Liver (tissue), 9 donors: Measurements from ENCODE around the gene NTN1. TPM values are rescaled to one million over a fixed set of nuclear protein-coding genes. Genes with fewer than 3 reads are reported as not detected.

Experiments
- DNase-seq: peaks from one replicate; pipeline ENCODE4 v3.0.0-alpha.2; 2017; ENCODE audit warnings: low spot score
- H3K27ac ChIP-seq, 2 donors: one replicate each; pipeline ENCODE4 v1.7.0; 2013; ENCODE audit warnings: inconsistent platforms in 2 of 2, low read length in 2 of 2, control low read depth in 1 of 2, low read depth in 1 of 2, mild to moderate bottlenecking in 1 of 2
- H3K27me3 ChIP-seq, 4 donors: one replicate each; pipeline versions ENCODE4 v1.6.1 to v1.7.0; 2013; ENCODE audit warnings: low read length in 3 of 4, inconsistent platforms in 1 of 4, mild to moderate bottlenecking in 1 of 4, moderate library complexity in 1 of 4; ENCODE audit not compliant: control insufficient read depth in 4 of 4, insufficient read depth in 4 of 4
- H3K36me3 ChIP-seq, 4 donors: one replicate each; pipeline versions ENCODE4 v1.6.1 to v1.7.0; 2013; ENCODE audit warnings: low read length in 3 of 4, mild to moderate bottlenecking in 3 of 4, low read depth in 1 of 4, moderate library complexity in 1 of 4; ENCODE audit not compliant: control insufficient read depth in 4 of 4, insufficient read depth in 3 of 4
- H3K4me1 ChIP-seq, 4 donors: one replicate each; pipeline versions ENCODE4 v1.6.1 to v1.7.0; 2013; ENCODE audit warnings: low read length in 3 of 4, mild to moderate bottlenecking in 3 of 4, moderate library complexity in 1 of 4; ENCODE audit not compliant: control insufficient read depth in 4 of 4, insufficient read depth in 4 of 4
- H3K4me3 ChIP-seq, 3 donors: one replicate each; pipeline versions ENCODE4 v1.6.1 to v1.7.0; 2013; ENCODE audit warnings: low read length in 3 of 3, control low read depth in 1 of 3, low read depth in 1 of 3, mild to moderate bottlenecking in 1 of 3
- H3K9ac ChIP-seq, 2 donors: one replicate each; pipeline ENCODE4 v1.7.0; 2013; ENCODE audit warnings: low read length in 2 of 2, mild to moderate bottlenecking in 2 of 2, moderate library complexity in 2 of 2, control low read depth in 1 of 2, low read depth in 1 of 2
- H3K9me3 ChIP-seq, 4 donors: one replicate each; pipeline versions ENCODE4 v1.6.1 to v1.7.0; 2013; ENCODE audit warnings: low read length in 3 of 4; ENCODE audit not compliant: control insufficient read depth in 4 of 4
- ATF3 ChIP-seq: IDR thresholded peaks from 2 replicates; pipeline ENCODE4 v1.6.1; 2016; ENCODE audit warnings: antibody characterized with exemption
- EGR1 ChIP-seq, 2 donors: IDR thresholded peaks; 2 replicates each; pipeline ENCODE4 v1.6.1; 2016 to 2018; ENCODE audit warnings: antibody characterized with exemption in 2 of 2, low read depth in 2 of 2
- FOXA1 ChIP-seq: IDR thresholded peaks from 2 replicates; pipeline ENCODE4 v1.6.1; 2016; ENCODE audit warnings: antibody characterized with exemption
- FOXA2 ChIP-seq: IDR thresholded peaks from 2 replicates; pipeline ENCODE4 v1.6.1; 2016; ENCODE audit warnings: antibody characterized with exemption
- GABPA ChIP-seq, 2 donors: IDR thresholded peaks in 1 of 2; conservative IDR thresholded peaks in 1 of 2; 2 replicates each; pipeline ENCODE4 v1.6.1; 2016; ENCODE audit warnings: antibody characterized with exemption in 2 of 2, mild to moderate bottlenecking in 1 of 2, moderate library complexity in 1 of 2
- HNF4A ChIP-seq, 2 donors: conservative IDR thresholded peaks; 2 replicates each; pipeline ENCODE4 v1.6.1; 2016; ENCODE audit warnings: antibody characterized with exemption in 2 of 2, mild to moderate bottlenecking in 2 of 2
- HNF4G ChIP-seq: IDR thresholded peaks from 2 replicates; pipeline ENCODE4 v1.6.1; 2016; ENCODE audit warnings: antibody characterized with exemption
- JUND ChIP-seq, 2 donors: IDR thresholded peaks; 2 replicates each; pipeline ENCODE4 v1.6.1; 2016; ENCODE audit warnings: antibody characterized with exemption in 2 of 2
- NR2F2 ChIP-seq: IDR thresholded peaks from 2 replicates; pipeline ENCODE4 v1.6.1; 2016; ENCODE audit warnings: antibody characterized with exemption
- RAD21 ChIP-seq, 2 donors: IDR thresholded peaks; 2 replicates each; pipeline ENCODE4 v1.6.1; 2016; ENCODE audit warnings: antibody characterized with exemption in 2 of 2, mild to moderate bottlenecking in 2 of 2
- REST ChIP-seq: IDR thresholded peaks from 2 replicates; pipeline ENCODE4 v1.6.1; 2016; ENCODE audit warnings: antibody characterized with exemption, mild to moderate bottlenecking
- RXRA ChIP-seq, 2 donors: IDR thresholded peaks; 2 replicates each; pipeline ENCODE4 v1.6.1; 2017 to 2018; ENCODE audit warnings: antibody characterized with exemption in 2 of 2, mild to moderate bottlenecking in 1 of 2
- SP1 ChIP-seq: IDR thresholded peaks from 2 replicates; pipeline ENCODE4 v1.6.1; 2018; ENCODE audit warnings: antibody characterized with exemption, mild to moderate bottlenecking
- TAF1 ChIP-seq: conservative IDR thresholded peaks from 2 replicates; pipeline ENCODE4 v1.6.1; 2016; ENCODE audit warnings: antibody characterized with exemption, mild to moderate bottlenecking
- YY1 ChIP-seq: IDR thresholded peaks from 2 replicates; pipeline ENCODE4 v1.6.1; 2016; ENCODE audit warnings: antibody characterized with exemption, mild to moderate bottlenecking
- ZBTB33 ChIP-seq: IDR thresholded peaks from 2 replicates; pipeline ENCODE4 v1.6.1; 2016; ENCODE audit warnings: antibody characterized with exemption
- WGBS: extraction: QIAGEN DNeasy Blood & Tissue Kit; methylation state at CpG from one replicate; pipeline ENCODE4 v1.1.7; 2013; 5-methylcytosine and 5-hydroxymethylcytosine counted together
- polyA plus RNA-seq, 2 donors: library from polyadenylated mRNA; stranded (reverse) in 1 of 2; unstranded in 1 of 2; fragments of 200-250 nt in 1 of 2; fragments of >200 nt in 1 of 2; fragmentation: Nextera tagmentation in 1 of 2; extraction: Ambion mirVana in 1 of 2; gene quantifications; one replicate each; pipeline versions ENCODE4 v1.2.1 to v1.2.3, GENCODE V29; 2013 to 2015
- total RNA-seq, 2 donors: library from RNA; depleted of rRNA; stranded (reverse); fragments of >200 nt; gene quantifications; one replicate each; pipeline ENCODE4 v1.2.3, GENCODE V29; 2014
- TF ChIP-seq, protein P1 (sequence below): fragments of 150-350 bp; IDR thresholded peaks from 2 replicates; pipeline ENCODE4 v1.5.1; 2017; ENCODE audit warnings: improper control_type of control experiment, low read depth, low read length; ENCODE audit not compliant: missing input control
- TF ChIP-seq, protein P2 (sequence below): IDR thresholded peaks from 2 replicates; pipeline ENCODE4 v1.6.1; 2016; ENCODE audit warnings: antibody characterized with exemption
- donor health status: healthy.
- donor health status: healthy.
- donor health status: healthy.
- donor health status: healthy.
- donor health status: healthy.

The NTN1 gene
- total and polyA plus RNA-seq, 4 donors, result 0.14 to 8.7 (median 4.3) TPM

DNA sequence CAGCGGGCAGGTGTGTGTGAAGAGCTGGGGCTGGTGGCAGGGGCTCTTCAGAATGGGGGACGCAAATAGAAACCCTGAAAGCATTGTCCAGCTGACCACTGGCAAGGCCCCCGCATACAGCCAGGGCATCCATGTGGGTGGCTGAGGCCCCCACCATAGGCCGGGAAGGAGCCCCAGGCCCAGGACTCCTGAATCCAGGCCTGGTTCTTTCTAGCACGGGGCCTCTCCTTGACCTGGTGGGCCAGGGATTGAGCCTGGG is 200.5 kb downstream of the NTN1 start:
- TF ChIP-seq ATF3 (no peak), GABPA (IDR thresholded peaks at IDR 0.05 in 1 of 2, conservative IDR thresholded peaks at IDR 0.05 in 1 of 2) (no peak), RXRA (IDR thresholded peaks at IDR 0.05) (no peak), FOXA1 (no peak), FOXA2 (no peak), NR2F2 (no peak), HNF4G (no peak), RAD21 (IDR thresholded peaks at IDR 0.05) (no peak), REST (no peak), EGR1 (IDR thresholded peaks at IDR 0.05; ENCODE audit: low read depth in 2 of 2) (no peak), HNF4A (conservative IDR thresholded peaks at IDR 0.05) (no peak), SP1 (no peak), YY1 (no peak), JUND (IDR thresholded peaks at IDR 0.05) (no peak), TAF1 (no peak), ZBTB33 (no peak)
- TF ChIP-seq, protein P1, sequence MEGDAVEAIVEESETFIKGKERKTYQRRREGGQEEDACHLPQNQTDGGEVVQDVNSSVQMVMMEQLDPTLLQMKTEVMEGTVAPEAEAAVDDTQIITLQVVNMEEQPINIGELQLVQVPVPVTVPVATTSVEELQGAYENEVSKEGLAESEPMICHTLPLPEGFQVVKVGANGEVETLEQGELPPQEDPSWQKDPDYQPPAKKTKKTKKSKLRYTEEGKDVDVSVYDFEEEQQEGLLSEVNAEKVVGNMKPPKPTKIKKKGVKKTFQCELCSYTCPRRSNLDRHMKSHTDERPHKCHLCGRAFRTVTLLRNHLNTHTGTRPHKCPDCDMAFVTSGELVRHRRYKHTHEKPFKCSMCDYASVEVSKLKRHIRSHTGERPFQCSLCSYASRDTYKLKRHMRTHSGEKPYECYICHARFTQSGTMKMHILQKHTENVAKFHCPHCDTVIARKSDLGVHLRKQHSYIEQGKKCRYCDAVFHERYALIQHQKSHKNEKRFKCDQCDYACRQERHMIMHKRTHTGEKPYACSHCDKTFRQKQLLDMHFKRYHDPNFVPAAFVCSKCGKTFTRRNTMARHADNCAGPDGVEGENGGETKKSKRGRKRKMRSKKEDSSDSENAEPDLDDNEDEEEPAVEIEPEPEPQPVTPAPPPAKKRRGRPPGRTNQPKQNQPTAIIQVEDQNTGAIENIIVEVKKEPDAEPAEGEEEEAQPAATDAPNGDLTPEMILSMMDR, result no peak
- TF ChIP-seq, protein P2, sequence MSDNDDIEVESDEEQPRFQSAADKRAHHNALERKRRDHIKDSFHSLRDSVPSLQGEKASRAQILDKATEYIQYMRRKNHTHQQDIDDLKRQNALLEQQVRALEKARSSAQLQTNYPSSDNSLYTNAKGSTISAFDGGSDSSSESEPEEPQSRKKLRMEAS, result no peak
- Histone ChIP-seq H3K27me3 (no peaks in the 10 kb centered on the region), H3K36me3 (peaks cover 0 to 4% (median 2%) of the 10 kb centered on the region in 4 donors), H3K4me3 (no peak overlapping the region), H3K9ac (no peak overlapping the region), H3K9me3 (no peaks in the 10 kb centered on the region), H3K4me1 (no peaks in the 10 kb centered on the region), H3K27ac (no peak overlapping the region)
- no peak for DNase-seq
- 96% methylated on average over 5 of the region's 5 CpGs for WGBS

- DNase-seq, result no peak
- 84% methylated on average over 8 of the region's 8 CpGs for WGBS
Measured at GRCh38 chr17:9223531-9223930, 202.2 kb downstream of the NTN1 start.

More at GRCh38 chr17:9223531-9223930, 202.2 kb downstream of the NTN1 start:
- Histone ChIP-seq H3K36me3 (peaks cover 0 to 4% (median 2%) of the 10 kb centered on the region in 4 donors), H3K4me1 (no peaks in the 10 kb centered on the region), H3K4me3 (no peak overlapping the region), H3K9ac (no peak overlapping the region), H3K27me3 (no peaks in the 10 kb centered on the region), H3K9me3 (no peaks in the 10 kb centered on the region), H3K27ac (no peak overlapping the region)
- TF ChIP-seq RXRA (IDR thresholded peaks at IDR 0.05), result no peak
- TF ChIP-seq FOXA2, result no peak
- TF ChIP-seq ATF3, result no peak
